GM12891 (cell line): ENCODE results near the gene STXBP6.

Experiments used
- DNase-seq: peaks from one replicate; pipeline ENCODE4 v3.0.0; 2011; ENCODE audit warnings: low spot score; ENCODE audit not compliant: insufficient read length
- FAIRE-seq: peaks from 2 replicates; lab custom pipeline; 2011; peaks lifted over from hg19 to GRCh38; lab: Jason Lieb, UNC
- PAX5 ChIP-seq: IDR thresholded peaks from 2 replicates; pipeline ENCODE4 v1.6.1; 2011; ENCODE audit warnings: low read length, moderate library complexity, mild to moderate bottlenecking; ENCODE audit not compliant: insufficient read depth, severe bottlenecking
- POLR2A ChIP-seq: IDR thresholded peaks from 2 replicates; pipeline ENCODE4 v1.6.1; 2011; ENCODE audit warnings: low read depth, low read length, control low read depth
- POLR2AphosphoS5 ChIP-seq: IDR thresholded peaks from 2 replicates; pipeline ENCODE4 v1.6.1; 2011; ENCODE audit warnings: low read depth, low read length, control low read depth
- POU2F2 ChIP-seq: IDR thresholded peaks from 2 replicates; pipeline ENCODE4 v1.6.1; 2011; ENCODE audit warnings: low read depth, mild to moderate bottlenecking, control low read depth, low read length, moderate library complexity
- SPI1 ChIP-seq: IDR thresholded peaks from 2 replicates; pipeline ENCODE4 v1.6.1; 2011; ENCODE audit warnings: low read depth, low read length, control low read depth
- TAF1 ChIP-seq: IDR thresholded peaks from 2 replicates; pipeline ENCODE4 v1.6.1; 2011; ENCODE audit warnings: low read depth, low read length, control low read depth

STXBP6 gene

GRCh38 chr14:25055992-25056687 lies 6.2 kb upstream of the STXBP6 start:
- DNase-seq (no peak), FAIRE-seq (no peak)
- TF ChIP-seq SPI1 (no peak), TAF1 (no peak), POU2F2 (no peak), PAX5 (no peak), POLR2AphosphoS5 (no peak), POLR2A (no peak)

- no peak for TF ChIP-seq TAF1
- TF ChIP-seq POLR2AphosphoS5: no peak
- TF ChIP-seq SPI1: no peak
- TF ChIP-seq POU2F2: no peak
- no peak for TF ChIP-seq POLR2A
- TF ChIP-seq PAX5: no peak
- DNase-seq (no peak), FAIRE-seq (no peak)
Measured at GRCh38 chr14:25055005-25055404, 5.1 kb upstream of the STXBP6 start.

- DNase-seq (no peak), FAIRE-seq (no peak)
- no peak for TF ChIP-seq POLR2A
- no peak for TF ChIP-seq POLR2AphosphoS5
- TF ChIP-seq PAX5: no peak
Measured at GRCh38 chr14:25053585-25053984, 3.6 kb upstream of the STXBP6 start.

- DNase-seq (no peak), FAIRE-seq (no peak)
- TF ChIP-seq POU2F2 (no peak), TAF1 (no peak), SPI1 (no peak), PAX5 (no peak), POLR2A (no peak)
Measured at GRCh38 chr14:25052921-25053320, 3.0 kb upstream of the STXBP6 start.

- FAIRE-seq (no peak), DNase-seq (no peak)
- TF ChIP-seq POU2F2 (no peak), SPI1 (no peak), POLR2AphosphoS5 (no peak), PAX5 (no peak), TAF1 (no peak), POLR2A (no peak)
Measured at GRCh38 chr14:25052385-25052784, 2.4 kb upstream of the STXBP6 start.

- DNase-seq (no peak), FAIRE-seq (no peak)
- TF ChIP-seq SPI1 (no peak), PAX5 (no peak), POU2F2 (no peak), TAF1 (no peak), POLR2AphosphoS5 (no peak), POLR2A (no peak)
Measured at GRCh38 chr14:25050269-25051150, 563 bp upstream of the STXBP6 start.

- no peak for FAIRE-seq
- TF ChIP-seq SPI1: no peak
- no peak for TF ChIP-seq POLR2A
- no peak for TF ChIP-seq POU2F2
- no peak for TF ChIP-seq POLR2AphosphoS5
- no peak for TF ChIP-seq TAF1
- TF ChIP-seq PAX5: no peak
Measured at GRCh38 chr14:25049093-25049567, 817 bp downstream of the STXBP6 start.

GRCh38 chr14:25048170-25049016 lies 1.6 kb downstream of the STXBP6 start:
- DNase-seq: no peak
- no peak for FAIRE-seq
- no peak for TF ChIP-seq POU2F2
- TF ChIP-seq PAX5: no peak
- TF ChIP-seq POLR2A: no peak

More at GRCh38 chr14:25049093-25049567, 817 bp downstream of the STXBP6 start:
- no peak for DNase-seq

- DNase-seq: no peak
- TF ChIP-seq POLR2AphosphoS5 (no peak), PAX5 (no peak), POU2F2 (no peak), TAF1 (no peak), POLR2A (no peak), SPI1 (no peak)
- FAIRE-seq: no peak
Measured at GRCh38 chr14:25046301-25046943, 3.5 kb downstream of the STXBP6 start.
